Stimulated activated CD4-positive, alpha-beta T cell treated with anti-CD3 and anti-CD28 coated beads, Interleukin-12 subunit alpha, Interleukin-12 subunit beta, amount 100 ng/mL, for 48 hours (primary cell): ENCODE results near the gene OR52W1.

Source experiments
- DNase-seq, 3 donors: peaks; one replicate each; pipeline ENCODE4 v3.0.0-alpha.2; 2020; ENCODE audit warnings: low read depth in 2 of 3, low spot score in 1 of 3

Gene OR52W1, protein sequence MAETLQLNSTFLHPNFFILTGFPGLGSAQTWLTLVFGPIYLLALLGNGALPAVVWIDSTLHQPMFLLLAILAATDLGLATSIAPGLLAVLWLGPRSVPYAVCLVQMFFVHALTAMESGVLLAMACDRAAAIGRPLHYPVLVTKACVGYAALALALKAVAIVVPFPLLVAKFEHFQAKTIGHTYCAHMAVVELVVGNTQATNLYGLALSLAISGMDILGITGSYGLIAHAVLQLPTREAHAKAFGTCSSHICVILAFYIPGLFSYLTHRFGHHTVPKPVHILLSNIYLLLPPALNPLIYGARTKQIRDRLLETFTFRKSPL

DNA sequence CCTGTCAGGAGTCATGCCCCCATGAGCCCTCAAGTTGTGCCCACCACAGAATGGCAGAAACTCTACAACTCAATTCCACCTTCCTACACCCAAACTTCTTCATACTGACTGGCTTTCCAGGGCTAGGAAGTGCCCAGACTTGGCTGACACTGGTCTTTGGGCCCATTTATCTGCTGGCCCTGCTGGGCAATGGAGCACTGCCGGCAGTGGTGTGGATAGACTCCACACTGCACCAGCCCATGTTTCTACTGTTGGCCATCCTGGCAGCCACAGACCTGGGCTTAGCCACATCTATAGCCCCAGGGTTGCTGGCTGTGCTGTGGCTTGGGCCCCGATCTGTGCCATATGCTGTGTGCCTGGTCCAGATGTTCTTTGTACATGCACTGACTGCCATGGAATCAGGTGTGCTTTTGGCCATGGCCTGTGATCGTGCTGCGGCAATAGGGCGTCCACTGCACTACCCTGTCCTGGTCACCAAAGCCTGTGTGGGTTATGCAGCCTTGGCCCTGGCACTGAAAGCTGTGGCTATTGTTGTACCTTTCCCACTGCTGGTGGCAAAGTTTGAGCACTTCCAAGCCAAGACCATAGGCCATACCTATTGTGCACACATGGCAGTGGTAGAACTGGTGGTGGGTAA, at the start of gene OR52W1:
TSS of gene OR52W1 (plus strand) at position 51 of the 637 bp plus-strand sequence. CDS start at position 51, 0 bp downstream.
- no peak for DNase-seq

DNA sequence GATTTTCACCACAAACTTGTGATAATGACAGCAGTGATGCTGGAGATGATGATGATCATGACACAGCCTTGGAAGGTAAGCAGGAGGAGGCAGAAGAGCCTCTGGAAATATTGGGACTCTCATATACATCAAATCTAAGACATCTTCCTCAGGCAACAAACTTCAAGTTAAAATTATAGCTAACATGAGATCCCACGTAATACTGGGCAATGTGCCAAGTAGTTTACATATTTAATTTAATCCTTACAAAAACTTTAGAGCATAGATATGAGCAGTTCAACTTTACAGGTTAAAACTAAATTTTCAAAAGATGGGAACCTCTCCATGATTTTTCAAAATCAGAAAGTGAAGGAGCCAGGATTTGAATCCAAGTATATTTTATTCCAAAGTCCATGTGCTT, 47.9 kb upstream of the OR52W1 start:
- no peak for DNase-seq

DNA sequence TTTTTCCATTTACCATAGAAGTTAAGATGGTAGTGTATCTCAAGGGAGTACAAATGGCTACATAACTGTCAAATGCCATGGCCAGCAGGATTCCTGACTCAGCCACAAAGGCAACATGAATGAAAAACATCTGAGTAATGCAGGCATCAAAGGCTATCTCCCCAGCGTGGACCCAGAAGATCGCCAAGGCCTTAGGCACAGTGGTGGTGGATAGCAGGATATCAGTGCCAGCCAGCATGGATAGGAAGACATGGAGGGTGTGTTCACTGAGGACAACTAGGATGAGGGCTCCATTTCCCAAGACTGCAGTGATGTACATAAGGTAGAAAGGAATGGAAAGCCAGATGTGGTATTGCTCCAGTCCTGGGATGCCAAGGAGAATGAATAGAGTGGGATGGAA, 46.9 kb upstream of the OR52W1 start:
- DNase-seq: no peak

DNA sequence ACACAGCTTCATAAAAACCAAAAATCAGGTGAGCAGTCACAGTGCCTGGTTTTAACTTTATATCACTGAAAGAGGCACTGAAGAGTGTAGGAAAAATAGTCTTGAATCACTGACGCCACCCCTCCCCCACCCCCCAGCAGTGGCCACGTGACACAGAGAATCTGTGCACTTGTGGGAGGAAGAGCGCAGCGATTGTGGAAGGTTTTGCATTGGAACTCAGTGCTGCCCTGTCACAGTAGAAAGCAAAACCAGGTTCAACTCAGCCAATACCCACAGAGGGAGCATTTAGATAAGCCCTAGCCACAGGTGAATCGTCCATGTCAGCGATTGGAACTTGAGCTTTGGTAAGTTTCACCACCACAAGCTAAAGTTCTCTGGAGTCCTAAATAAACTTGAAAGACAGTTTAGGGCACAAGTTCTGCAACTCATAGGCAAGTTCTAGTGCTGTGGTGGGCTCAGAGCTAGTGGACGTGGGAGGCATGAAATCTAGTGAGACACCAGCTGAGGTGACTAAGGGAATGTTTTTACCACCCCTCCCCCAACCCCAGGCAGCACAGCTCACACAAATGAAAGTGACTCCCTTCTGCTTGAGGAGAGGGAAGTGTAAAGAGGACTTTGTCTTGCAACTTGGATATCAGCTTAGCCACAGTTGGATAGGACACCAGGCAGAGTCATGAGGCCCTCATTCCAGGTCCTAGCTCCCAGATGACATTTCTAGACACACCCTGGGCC, 42.2 kb upstream of the OR52W1 start:
- DNase-seq: no peak

DNA sequence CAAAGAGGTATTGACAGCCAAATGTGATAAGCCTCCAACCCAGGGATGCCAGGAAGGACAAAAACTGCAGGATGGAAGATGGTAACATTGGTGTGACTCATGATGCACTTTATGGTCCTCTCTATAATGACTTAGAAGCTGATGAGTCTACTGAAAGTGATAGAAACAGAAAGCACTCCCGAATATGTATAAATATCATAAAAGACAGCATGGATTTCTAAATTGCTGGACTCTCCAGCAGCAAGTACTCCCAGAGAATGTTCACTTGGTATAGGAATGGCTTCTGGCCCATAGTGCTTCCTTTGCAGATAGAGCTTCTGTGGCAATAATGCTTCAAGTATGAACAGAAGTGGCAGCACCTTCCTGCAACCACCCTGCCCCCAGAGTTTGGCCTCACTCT, 28.8 kb upstream of the OR52W1 start, which contains the start of gene OR52B2:
TSS of gene OR52B2 (minus strand) at position 101 of the 400 bp plus-strand sequence. CDS start at position 101, 0 bp downstream.
- no peak for DNase-seq

DNA sequence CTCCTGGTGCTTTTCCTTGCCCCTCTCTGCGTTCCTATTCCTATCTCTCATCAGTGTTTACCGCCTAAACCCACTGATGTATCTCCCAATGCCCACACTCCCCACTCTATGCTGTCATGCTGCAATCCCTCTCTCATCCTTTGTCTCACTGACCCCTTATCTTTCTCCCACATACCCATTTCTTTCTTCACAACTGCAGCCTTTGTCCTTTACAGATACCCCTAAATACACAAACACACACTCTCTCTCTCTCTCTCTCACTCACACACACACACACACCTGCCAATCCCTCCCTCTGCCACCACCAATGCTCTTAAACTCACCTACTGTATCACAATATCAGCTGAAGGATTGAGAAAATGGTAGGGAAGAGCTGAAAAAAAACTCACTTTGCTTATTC, 23.6 kb upstream of the OR52W1 start:
- no peak for DNase-seq

DNA sequence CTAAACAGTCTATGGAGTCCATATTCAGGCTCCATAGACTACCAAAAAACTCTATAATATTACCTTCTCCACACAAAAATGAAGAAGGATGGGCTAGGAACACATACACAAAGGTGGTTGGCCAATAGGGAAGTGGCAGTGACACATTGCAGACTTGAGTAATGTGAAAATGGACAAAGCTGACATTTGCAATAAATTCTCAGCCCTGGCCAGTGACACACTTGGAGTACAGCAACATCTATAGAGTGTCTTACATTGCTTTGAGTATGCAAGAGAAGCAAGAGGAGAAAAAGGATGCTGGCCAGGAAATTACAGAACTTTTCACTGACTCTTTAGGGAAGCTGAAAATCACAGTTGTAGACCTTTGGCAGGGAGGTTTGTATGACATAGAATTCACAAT, 7.3 kb upstream of the OR52W1 start:
- DNase-seq: no peak

DNA sequence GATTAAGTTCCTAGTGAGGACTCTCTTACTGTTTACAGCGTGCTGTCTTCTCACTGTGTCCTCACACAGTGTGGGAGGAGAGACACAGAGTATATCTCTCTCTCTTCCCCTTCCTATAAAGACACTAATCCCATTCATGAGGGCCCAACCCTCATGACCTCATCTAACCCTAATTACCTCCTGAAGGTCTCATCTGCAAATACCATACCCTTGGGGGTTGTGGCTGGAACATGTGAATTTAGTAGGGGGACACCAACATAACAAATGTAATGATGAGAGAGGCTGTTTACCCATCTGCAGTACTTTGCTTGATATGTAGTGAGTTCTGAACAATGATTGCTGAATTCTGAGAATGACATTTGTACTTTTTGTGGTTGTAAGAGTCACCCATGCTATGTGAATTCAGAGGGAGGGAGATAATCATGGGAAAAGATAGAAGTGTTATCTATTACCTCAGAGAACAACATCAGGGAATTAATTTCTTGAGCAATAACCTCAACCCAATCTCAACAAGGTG, 4.9 kb upstream of the OR52W1 start:
- no peak for DNase-seq

DNA sequence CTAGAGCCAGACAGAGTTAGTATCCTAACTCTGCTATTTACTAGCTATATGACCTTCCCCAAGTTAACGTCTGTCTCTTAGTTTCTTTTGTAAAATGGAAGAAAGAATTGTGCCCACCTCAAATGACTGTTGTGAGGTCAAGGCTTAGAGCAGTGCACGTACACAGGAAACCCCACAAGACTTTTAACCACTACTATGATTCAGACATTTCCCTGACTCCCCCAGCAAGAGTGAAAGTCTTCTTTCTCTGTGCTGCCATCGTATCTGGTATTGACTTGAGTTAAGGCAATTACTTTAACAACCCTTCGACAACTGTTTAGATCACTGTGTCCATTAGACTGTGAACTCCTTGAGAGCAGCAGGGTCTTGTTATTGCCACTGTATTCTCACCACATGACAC, 2.6 kb upstream of the OR52W1 start:
- no peak for DNase-seq

DNA sequence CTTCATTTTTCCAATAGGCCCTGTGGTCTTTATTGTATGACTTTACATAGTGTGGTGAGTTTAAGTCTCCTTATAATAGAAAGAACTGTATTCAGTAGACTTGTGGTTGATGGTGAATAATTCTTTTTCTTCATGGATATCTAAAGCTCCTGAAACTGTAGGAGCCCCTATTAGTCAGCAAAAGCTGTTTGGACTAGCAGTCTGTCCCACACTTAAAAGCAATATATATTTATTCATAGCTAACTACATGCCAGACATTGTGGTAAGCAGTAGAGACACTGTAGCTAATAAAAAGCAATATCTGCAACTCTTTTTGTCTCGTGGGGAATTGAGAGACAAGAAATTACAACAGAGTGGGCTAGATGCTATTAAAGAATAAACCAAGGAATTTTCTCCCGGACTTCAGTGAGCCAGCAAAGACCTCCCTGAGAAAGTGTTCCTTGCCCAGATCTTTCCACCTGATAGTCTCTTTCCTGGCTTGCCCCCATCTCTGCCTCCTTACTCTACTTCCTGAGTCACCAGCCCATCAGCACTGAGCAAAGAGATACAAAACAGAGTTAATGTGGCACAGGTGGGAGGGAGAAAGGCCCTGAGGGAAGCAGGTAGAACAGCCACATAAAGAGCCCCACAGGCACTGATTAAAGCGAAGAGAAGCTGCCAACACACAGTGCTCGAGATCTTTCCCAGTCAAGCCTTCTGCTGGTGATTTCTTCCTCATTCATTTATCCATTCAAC, 1.4 kb upstream of the OR52W1 start:
- no peak for DNase-seq

DNA sequence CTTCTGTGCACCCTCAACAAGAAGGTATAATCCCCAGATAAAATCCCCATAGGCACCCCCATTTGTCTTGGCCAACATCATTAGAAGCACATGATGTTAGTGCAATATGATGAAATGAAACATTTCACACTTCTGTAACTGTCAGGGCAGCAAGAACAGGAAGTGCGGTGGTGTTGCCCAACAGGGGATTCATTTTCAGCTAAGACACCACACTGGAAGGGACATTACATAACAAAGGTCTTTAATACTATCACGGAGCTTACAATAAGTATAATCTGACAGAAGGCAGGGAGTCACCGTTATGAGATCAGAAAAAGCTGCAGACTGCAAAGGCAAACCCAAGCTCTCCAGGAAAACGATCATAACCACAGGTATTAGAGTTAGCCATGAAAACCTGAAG, 2.0 kb downstream of the OR52W1 start:
- no peak for DNase-seq

DNA sequence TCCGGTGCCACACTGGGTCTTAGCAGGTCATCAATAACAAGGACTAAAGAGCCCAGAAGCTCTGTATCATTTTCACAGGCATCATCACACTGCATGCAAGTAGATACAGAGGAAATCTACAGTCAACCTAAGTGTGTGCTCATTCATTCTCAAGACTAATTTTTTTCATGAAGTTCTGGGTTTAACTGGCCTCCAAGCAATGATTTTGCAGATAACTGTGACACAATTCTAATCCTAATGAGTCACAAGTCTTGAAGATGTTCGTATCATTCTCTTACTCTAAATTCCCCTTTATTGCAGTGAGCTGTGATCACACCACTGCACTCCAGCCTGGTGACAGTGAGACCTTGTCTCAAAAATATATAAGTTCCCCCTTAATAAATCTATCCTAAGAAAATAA, 2.5 kb downstream of the OR52W1 start:
- no peak for DNase-seq

DNA sequence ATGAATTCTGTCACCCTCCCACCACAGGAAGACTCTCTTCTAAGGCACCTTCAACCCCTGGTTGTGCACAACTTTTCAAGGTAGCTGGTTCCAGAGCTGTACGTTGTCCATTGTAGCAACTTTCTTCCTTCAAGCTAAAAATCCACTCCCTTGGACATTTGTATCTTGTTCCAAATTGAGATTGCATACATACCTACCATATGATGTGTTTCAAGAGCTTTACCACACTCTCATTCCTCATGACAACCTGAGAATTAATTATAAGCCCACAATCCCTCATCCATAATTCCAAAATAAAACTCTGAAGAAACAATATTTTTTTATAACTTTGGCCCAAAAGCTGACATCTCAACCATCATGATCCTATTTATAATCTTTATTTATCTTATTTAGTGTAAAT, 3.0 kb downstream of the OR52W1 start:
- no peak for DNase-seq

DNA sequence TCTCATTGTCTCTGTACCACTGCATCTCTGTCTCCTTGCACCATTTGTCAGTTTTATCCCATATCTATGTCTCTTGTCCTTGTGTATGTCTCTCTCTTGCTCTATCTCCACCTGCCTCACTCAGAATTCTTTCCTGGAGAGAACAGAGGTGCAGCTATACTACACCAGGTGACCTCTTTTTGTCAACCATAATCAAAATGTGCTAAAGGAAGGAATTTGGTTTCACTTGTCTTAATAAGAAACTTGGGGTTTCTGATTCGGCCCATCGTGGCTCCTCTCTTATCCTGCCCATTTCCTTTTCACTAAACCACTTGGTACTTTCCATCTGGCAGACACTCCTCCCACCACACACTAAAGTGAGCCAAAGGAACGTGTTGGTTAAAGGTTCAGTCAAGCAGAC, 4.3 kb downstream of the OR52W1 start:
- DNase-seq: no peak

DNA sequence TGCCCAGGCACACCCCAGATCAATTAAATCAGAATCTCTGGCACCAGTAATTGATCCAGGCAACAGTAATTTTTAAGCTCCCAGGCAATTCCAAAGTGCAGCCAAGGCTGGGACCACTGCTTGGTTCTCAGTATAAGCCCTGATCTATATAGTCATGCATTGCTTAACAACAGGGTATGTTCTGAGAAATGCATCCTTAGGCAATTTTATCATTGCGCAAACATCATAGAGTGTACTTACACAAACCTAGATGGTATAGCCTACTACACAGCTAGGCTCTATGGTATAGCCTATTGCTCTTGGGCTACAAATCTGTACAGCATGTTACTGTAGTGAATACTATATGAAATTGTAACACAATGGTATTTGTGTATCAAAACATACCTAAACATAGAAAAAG, 5.7 kb downstream of the OR52W1 start:
- DNase-seq: no peak

DNA sequence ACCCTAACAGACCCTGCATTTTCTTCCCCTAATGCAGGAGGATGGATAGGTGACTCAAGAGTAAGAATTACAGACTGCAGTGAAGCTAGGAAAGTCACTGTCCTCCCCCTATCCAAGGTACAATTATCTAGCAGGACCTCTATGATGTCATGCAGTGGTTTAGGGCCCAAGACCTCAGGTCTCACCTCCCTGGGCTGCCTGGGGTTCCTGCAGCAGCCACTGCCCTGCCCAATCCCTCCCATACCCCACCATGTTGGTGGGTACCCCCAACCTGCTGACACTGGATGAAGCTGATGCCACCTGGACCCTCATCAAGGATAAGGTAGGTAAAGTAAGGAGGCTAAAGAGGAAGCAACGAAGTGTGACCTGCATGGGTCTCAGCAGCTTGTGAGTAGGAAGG, 6.3 kb downstream of the OR52W1 start, which contains the start of gene C11orf42:
TSS of gene C11orf42 (plus strand) at position 192 of the 400 bp plus-strand sequence. CDS start at position 251, 59 bp downstream.
- no peak for DNase-seq

DNA sequence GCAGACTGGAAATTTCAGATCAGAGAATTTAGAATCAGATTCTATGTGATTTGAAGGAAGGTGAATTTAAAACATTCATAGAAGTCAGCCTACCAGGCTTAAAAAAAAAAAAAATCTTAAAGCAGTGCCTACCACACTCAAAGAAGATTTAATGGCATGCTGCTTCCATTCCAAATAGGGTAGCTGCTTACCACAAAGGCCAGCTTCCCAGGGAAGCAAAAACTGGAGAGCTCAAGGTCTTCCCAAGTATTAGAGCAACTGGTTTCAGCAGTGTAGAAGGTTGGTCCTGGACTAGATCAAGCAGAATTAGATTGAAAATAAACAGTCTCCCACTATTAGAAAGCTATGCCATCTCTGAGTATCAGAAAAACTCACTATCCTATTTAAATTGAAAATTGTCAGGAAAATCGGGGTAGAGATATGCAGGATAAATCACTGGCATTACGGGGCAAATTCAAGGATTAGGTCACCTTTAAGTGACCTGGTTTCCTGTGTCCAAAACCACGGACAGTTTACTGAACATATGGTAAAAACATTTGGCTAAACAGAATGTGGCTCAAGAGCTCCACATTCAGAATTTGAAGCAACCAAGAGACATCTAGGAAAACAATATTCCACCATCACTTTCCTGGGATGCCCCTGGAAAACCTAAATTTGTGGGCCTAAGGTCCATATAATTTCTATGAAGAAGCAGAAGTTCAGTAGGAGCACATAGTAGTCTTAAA, 7.6 kb downstream of the OR52W1 start:
- no peak for DNase-seq

DNA sequence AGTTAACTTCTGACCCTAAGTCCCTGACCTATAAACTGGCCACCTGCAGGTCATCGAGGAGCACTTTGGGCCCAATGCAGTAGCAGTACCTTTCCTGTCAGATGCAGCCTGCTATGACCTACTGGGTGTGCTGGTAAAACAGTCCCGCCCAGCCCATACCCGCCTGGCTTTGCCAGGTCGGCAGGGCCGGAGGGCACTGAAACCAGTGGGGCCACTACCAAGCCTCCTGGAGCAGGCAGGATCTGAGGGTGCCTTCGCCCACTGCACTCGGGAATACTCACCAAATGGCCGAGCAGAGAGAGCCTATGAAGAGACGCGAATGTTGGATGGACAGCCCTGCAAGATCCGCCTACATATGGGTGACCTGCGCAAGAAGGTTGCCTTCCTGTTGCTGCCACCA, 10.8 kb downstream of the OR52W1 start:
- DNase-seq: no peak

DNA sequence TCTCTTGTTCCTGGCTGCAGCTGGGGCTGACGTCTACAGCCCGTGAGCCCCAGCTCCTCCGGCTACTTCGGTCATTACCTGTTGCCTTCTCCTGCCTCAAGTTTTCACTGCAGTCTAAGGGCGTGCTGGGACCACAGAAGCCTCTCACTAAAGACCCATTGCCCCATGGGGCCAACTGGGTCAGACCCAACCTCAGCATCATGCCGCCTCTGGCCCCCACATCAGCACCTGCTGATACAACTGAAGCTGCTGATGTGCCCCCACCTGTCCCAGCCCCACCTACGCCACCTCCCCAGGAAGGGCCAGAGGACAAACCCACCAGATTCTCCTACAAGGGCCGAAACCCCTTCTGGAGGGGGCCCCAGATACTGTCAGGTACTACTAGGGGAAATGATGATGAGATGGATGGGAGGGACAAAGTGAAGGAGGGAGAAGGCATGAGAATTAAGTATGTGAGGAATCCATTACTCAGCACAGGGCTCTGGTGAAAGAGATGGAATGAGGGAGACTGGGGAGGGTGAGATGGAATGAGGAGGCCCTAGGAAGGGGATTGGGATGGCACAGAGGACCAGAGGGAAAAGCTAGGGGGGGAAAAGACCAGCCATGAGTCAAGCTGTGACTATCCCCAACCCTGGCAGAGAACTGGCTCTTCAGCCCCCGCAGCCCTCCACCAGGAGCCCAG, 11.4 kb downstream of the OR52W1 start:
- no peak for DNase-seq

DNA sequence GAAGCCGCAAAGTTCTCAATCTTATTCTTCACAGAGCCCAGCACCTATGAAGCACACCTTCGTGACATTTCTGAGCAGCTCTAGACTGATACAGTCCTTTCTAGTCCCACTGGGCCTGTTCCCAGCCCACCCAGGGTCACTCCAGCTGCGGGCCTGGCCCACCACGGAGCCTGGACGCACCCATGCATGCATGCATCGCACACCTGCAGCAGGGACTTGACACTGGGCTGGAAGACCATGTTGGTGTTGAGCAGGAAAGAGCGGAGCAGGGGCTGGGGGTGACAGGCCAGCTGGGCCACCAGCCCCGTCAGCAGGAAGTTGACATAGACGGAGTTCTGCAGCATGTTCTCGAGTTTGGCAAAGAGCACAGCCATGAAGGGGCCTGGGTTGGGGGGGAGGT, 15.5 kb downstream of the OR52W1 start:
- DNase-seq: no peak
